KBM-7 (cell line): ENCODE results near the gene LRWD1.
"Not testable (repeated sequence)": the region's sequence is repeated elsewhere in the genome, so short reads cannot be mapped to it uniquely, and the experiment has no call there.

Source experiments
- DNase-seq: peaks from one replicate; pipeline ENCODE4 v3.0.0-alpha.2; 2015
- in situ Hi-C: fragments of 300-500 bp; cut with MboI; formaldehyde crosslinking; loops from 2 replicates; pipeline ENCODE4 v1.14.3; 2020; ENCODE audit warnings: low sequenced_read_pairs, low pct_unique_long_range_greater_than_20kb, mixed read lengths

LRWD1 gene

GRCh38 chr7:102436118-102436517 lies 28.7 kb upstream of the LRWD1 start:
- in situ Hi-C loops = no loop called here
- DNase-seq = no peak

GRCh38 chr7:102439963-102440795 lies 24.6 kb upstream of the LRWD1 start:
- DNase-seq = no peak
- in situ Hi-C loops = no loop called here

DNA sequence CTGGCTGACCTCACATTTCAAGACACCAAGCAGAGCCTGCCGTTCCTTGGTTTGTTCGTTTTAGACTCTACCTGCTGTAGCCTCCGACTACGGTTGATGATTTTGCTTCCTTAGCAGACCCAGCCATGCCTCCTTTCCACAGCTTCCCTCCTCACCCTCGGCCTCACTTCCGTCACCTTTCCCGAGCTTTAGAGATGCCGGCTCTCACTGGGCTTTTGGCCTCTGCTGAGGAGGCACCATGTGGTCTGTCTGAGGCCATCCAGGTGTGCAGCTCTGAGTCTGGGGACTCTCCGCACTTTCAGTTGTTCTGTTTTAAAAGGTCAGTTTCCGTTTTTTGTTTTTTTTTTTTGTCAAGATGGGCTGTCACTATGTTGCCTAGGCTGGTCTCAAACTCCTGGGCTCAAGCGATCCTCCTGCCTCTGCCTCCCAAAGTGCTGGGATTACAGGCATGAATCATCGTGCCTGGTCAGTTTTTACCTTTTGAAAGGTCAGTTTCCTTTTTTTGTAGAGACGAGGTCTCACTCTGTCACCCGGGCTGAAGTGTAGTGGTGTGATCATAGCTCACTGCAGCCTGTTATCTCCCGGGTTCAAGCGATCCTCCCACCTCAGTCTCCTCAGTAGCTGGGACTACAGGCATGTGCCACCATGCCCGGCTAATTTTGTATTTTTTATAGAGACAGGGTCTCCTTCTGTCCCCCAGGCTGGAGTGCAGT lies 19.7 kb upstream of the LRWD1 start:
- no peak for DNase-seq
- in situ Hi-C loops = no loop called here

DNA sequence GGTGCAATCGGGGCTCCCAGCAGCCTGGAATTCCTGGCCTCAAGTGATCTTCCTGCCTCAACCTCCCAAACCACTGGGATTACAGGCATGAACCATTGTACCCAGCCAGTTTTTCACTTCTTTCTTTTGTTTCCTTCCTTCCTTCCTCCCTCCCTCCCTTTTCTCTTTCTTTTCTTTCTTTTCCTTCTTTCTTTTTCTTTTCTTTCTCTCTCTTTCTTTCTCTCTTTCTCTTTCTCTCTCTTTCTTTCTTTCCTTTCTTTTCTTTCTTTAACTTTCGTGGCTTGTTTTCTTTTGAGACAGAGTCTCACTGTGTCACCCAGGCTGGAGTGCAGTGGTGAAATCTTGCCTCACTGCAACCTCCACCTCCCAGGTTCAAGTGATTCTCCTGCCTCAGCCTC lies 19.1 kb upstream of the LRWD1 start:
- no peak for DNase-seq
- in situ Hi-C loops = no loop called here

GRCh38 chr7:102446387-102447156 lies 18.2 kb upstream of the LRWD1 start:
- in situ Hi-C loops = no loop called here
- no peak for DNase-seq

GRCh38 chr7:102447311-102447710 lies 17.5 kb upstream of the LRWD1 start:
- in situ Hi-C loops = no loop called here
- DNase-seq = no peak

- in situ Hi-C loops = no loop called here
- no peak for DNase-seq
These were observed 15.6 kb upstream of the LRWD1 start for GRCh38 chr7:102449136-102449535.

- peak; percentile 20 for DNase-seq
- in situ Hi-C loops = loop anchor here (25.0 kb wide), 1 partner anchor 888 kb away; no protein-coding TSS in a partner anchor
These were observed 14.5 kb upstream of the LRWD1 start for GRCh38 chr7:102450242-102450641.

GRCh38 chr7:102451371-102452054 lies 13.3 kb upstream of the LRWD1 start:
- in situ Hi-C loops = loop anchor here (25.0 kb wide), 1 partner anchor 889 kb away; no protein-coding TSS in a partner anchor
- no peak for DNase-seq

DNA sequence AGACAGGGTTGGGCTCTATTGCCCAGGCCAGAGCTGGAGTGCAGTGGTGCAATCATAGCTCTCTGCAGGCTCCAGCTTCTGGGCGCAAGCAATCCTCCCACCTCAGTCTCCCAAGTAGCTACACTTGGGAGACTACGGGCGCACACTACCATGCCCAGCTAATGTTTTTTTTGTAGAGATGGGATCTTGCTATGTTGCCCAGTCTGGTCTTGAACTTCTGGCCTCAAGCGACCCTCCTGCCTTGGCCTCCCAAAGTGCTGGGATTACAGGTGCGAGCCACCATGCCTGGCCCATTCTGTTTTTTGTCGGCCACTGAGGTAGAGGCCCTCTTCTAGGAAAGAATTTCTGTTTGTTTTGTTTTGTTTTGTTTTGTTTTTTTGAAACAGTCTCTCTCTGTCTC lies 12.3 kb upstream of the LRWD1 start:
- in situ Hi-C loops = loop anchor here (25.0 kb wide), 1 partner anchor 890 kb away; no protein-coding TSS in a partner anchor
- DNase-seq = no peak

DNA sequence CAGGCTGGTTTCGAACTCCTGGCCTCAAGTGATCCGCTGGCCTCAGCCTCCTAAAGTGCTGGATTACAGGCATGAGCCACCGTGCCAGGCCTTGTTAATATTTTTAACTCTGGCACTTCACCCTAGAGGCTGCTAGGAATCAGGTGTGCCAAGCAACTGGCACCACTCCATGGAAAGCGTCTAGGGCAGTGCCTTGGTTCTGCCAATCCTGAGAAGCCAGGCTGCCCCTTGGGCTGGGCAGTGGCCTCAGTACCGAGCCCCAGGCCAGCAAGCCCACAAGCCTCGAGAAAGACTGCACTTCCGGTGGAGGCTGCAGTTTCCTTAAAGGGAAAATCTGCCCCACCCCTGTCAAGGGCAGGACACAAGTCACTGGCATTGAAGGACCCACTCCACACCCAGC lies 11.5 kb upstream of the LRWD1 start:
- DNase-seq = no peak
- in situ Hi-C loops = loop anchor here (25.0 kb wide), 1 partner anchor 891 kb away; no protein-coding TSS in a partner anchor

DNA sequence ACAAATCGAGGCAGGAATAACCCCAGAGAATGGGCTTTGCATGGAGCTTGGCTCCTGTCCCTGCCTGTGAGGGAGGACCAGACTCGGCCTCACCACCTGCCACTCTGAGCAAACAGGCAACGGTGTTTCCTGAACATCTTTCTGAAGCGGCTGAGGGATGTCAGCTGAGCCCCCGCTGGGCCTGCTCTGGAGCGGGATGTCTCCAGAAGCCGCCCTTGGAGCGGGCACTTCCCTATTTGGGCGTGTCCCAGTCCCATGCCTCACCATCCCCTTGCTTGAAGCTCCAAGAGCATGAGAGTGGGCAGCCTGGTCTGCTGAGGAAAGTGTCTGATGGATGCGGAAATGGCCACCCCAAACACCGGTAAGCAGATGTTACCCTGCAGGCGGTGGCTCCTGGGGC lies 10.3 kb upstream of the LRWD1 start:
- DNase-seq = no peak
- in situ Hi-C loops = loop anchor here (25.0 kb wide), 1 partner anchor 892 kb away; no protein-coding TSS in a partner anchor

DNA sequence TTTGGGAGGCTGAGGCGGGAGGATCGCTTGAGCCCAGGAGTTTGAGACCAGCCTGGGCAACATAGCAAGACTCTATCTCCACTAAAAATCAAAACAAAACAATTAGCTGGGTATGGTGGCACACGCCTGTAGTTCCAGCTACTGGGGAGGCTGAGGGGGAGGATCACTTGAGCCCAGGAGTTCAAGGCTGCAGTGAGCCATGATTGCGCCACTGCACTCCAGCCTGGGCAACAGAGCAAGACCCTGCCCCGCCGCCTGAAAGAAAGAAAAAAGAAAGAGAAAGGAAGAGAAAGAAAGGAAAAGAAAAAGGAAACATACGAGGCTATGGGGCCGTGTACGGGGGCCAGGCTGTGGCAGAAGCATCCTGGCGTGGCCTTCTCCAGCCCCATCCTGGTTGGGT lies 9.9 kb upstream of the LRWD1 start:
- not testable (repeated sequence) for DNase-seq
- in situ Hi-C loops = loop anchor here (25.0 kb wide), 1 partner anchor 893 kb away; no protein-coding TSS in a partner anchor

- DNase-seq = no peak
- in situ Hi-C loops = loop anchor here (25.0 kb wide), 1 partner anchor 893 kb away; no protein-coding TSS in a partner anchor
These were observed 9.2 kb upstream of the LRWD1 start for GRCh38 chr7:102455596-102455995.

DNA sequence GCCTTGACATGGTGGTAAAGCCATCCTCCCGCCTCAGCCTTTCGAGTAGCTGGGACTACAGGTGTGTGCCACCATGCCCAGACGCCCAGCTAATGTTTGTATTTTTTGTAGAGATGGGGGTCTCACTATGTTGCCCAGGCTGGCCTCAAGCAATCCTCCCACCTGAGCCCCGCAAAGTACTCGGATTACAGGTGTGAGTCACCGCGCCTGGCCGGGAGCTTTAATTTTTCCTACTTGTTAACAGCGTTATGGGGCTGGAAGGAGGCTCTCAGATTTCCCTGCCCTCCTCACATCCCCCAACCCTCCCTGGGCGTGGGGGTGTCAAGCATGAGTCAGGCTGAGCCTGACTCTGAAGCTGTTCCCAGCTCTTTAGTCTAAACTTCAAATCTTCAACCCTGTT lies 8.5 kb upstream of the LRWD1 start:
- DNase-seq = no peak
- in situ Hi-C loops = loop anchor here (25.0 kb wide), 1 partner anchor 894 kb away; no protein-coding TSS in a partner anchor

GRCh38 chr7:102457352-102457924 lies 7.3 kb upstream of the LRWD1 start:
- no peak for DNase-seq
- in situ Hi-C loops = loop anchor here (25.0 kb wide), 1 partner anchor 895 kb away; no protein-coding TSS in a partner anchor

GRCh38 chr7:102459221-102459844 lies 5.5 kb upstream of the LRWD1 start:
- in situ Hi-C loops = loop anchor here (25.0 kb wide), 1 partner anchor 897 kb away; no protein-coding TSS in a partner anchor
- no peak for DNase-seq

DNA sequence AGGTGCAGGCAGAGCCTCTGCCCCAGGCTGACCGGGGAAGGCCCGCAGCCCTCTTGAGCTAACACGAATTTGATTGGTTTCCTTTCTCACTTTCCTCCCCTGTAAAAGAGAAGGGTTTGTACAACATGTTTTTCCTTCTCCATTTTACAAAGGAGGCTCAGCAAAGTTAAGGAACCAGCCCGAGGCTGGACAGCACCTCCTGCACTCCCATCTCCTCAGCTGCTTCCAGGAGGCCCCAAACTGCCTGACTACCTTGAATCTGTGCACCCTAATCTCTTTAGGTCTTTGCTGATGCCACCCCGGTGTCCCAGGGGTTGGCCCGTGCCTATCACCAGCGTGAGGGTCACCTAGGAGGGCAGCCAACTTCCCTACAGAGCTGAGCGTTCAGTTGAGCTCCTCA lies 4.3 kb upstream of the LRWD1 start:
- no peak for DNase-seq
- in situ Hi-C loops = loop anchor here (25.0 kb wide), 1 partner anchor 898 kb away; no protein-coding TSS in a partner anchor
